ENCODE measurements around the gene CRACR2B.
A peak's percentile ranks its signal among the peaks of the same experiment; 100 is the strongest.

CRACR2B gene

GRCh38 chr11:838441-839279 lies 10.9 kb downstream of the CRACR2B start:
- DNase-seq (ENCODE audit: low read depth in 2 of 2), result no peak

GRCh38 chr11:839280-839623 lies 11.5 kb downstream of the CRACR2B start:
- DNase-seq (ENCODE audit: low read depth in 2 of 2), result no peak

GRCh38 chr11:839875-840617 lies 12.3 kb downstream of the CRACR2B start:
- DNase-seq (ENCODE audit: low read depth in 2 of 2), result no peak

GRCh38 chr11:841981-842369 lies 14.3 kb downstream of the CRACR2B start:
- DNase-seq (ENCODE audit: low read depth in 2 of 2), result no peak

GRCh38 chr11:842370-843002 lies 14.8 kb downstream of the CRACR2B start, which contains the start of the genes POLR2L and TSPAN4:
TSS of gene POLR2L (minus strand) at chr11:842529. CDS start at chr11:842508, 21 bp downstream.
TSS of gene TSPAN4 (plus strand) at chr11:842852. CDS start at chr11:850305, 7,453 bp downstream.
- peak; percentile 70 to 73 for DNase-seq (ENCODE audit: low read depth in 2 of 2)

GRCh38 chr11:843086-843734 lies 15.5 kb downstream of the CRACR2B start:
- no peak for DNase-seq (ENCODE audit: low read depth in 2 of 2)

- peak; percentile 90 for DNase-seq (ENCODE audit: low read depth in 2 of 2)
Observed at GRCh38 chr11:843818-844692, 16.3 kb downstream of the CRACR2B start.

GRCh38 chr11:844693-845644 lies 17.2 kb downstream of the CRACR2B start:
- DNase-seq (ENCODE audit: low read depth in 2 of 2), result peak; percentile 74 to 77

- no peak for DNase-seq (ENCODE audit: low read depth in 2 of 2)
Observed at GRCh38 chr11:845872-846495, 18.3 kb downstream of the CRACR2B start.

GRCh38 chr11:846496-847098 lies 18.9 kb downstream of the CRACR2B start:
- no peak for DNase-seq (ENCODE audit: low read depth in 2 of 2)

- DNase-seq (ENCODE audit: low read depth in 2 of 2), result no peak
Observed at GRCh38 chr11:847876-848275, 20.2 kb downstream of the CRACR2B start.

GRCh38 chr11:848380-848931 lies 20.7 kb downstream of the CRACR2B start:
- DNase-seq (ENCODE audit: low read depth in 2 of 2), result no peak

- no peak for DNase-seq (ENCODE audit: low read depth in 2 of 2)
Observed at GRCh38 chr11:849104-849824, 21.5 kb downstream of the CRACR2B start.

GRCh38 chr11:849951-850774 lies 22.4 kb downstream of the CRACR2B start:
- no peak for DNase-seq (ENCODE audit: low read depth in 2 of 2)

GRCh38 chr11:850775-851763 lies 23.4 kb downstream of the CRACR2B start:
- no peak for DNase-seq (ENCODE audit: low read depth in 2 of 2)

GRCh38 chr11:852762-853161 lies 25.0 kb downstream of the CRACR2B start:
- DNase-seq (ENCODE audit: low read depth in 2 of 2), result no peak
